ENCODE data around the gene AGMAT.

The AGMAT gene

DNA sequence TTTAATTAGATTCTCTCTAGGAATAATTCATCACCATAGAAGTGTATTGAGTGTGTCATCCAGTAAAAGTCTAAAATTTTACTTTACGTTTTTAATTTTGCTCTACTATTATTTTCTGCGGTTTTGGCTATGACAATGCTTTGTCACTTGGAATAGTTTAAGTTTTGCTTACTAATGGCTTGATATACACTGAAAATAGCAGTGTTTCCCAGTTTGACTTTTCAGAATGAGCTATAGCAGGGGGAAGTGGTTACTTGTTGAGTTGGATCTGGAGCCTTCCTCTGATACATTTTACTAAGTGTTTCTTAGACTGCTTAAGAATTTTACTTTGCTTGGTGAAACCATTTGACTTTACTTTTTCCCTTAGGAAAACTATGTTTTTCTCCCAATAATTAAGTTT lies 53.2 kb downstream of the AGMAT start:
- no peaks in the 10 kb centered on the region for H3K27me3 ChIP-seq (ENCODE audit: insufficient read depth, low read depth, severe bottlenecking)
- H3K27ac ChIP-seq: no peak overlapping the region
- H3K9me3 ChIP-seq (ENCODE audit: severe bottlenecking): no peaks in the 10 kb centered on the region
- H3K4me3 ChIP-seq (ENCODE audit: low read depth, low read length): no peak overlapping the region
- no peak for DNase-seq
- TF ChIP-seq, protein P1, sequence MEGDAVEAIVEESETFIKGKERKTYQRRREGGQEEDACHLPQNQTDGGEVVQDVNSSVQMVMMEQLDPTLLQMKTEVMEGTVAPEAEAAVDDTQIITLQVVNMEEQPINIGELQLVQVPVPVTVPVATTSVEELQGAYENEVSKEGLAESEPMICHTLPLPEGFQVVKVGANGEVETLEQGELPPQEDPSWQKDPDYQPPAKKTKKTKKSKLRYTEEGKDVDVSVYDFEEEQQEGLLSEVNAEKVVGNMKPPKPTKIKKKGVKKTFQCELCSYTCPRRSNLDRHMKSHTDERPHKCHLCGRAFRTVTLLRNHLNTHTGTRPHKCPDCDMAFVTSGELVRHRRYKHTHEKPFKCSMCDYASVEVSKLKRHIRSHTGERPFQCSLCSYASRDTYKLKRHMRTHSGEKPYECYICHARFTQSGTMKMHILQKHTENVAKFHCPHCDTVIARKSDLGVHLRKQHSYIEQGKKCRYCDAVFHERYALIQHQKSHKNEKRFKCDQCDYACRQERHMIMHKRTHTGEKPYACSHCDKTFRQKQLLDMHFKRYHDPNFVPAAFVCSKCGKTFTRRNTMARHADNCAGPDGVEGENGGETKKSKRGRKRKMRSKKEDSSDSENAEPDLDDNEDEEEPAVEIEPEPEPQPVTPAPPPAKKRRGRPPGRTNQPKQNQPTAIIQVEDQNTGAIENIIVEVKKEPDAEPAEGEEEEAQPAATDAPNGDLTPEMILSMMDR (IDR thresholded peaks at IDR 0.05; ENCODE audit: low read depth, low read length): no peak
- H3K36me3 ChIP-seq: peaks cover 30% of the 10 kb centered on the region

DNA sequence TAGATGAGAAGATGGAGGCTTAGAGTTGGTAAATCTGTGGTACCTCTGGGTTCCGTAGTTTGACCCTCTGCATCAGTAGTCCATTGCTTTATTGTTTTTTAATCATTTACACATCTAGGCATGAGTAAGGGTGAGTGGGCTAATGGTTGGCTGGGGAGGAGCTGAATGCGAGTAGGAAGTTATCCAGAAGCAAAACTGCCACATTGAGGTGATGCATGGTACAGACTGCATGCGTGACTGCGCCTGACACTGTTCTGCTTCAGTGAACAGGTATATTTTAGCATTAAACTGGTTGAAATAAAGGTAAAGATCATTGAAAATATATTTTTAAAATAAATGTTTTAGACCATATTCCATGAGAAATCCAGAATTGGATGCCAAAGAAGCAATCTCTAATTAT lies 53.8 kb downstream of the AGMAT start:
- Histone ChIP-seq H3K36me3 (peaks cover 23% of the 10 kb centered on the region), H3K9me3 (ENCODE audit: severe bottlenecking) (no peaks in the 10 kb centered on the region), H3K4me3 (ENCODE audit: low read depth, low read length) (no peak overlapping the region), H3K27me3 (ENCODE audit: insufficient read depth, low read depth, severe bottlenecking) (no peaks in the 10 kb centered on the region), H3K27ac (no peak overlapping the region)
- no peak for DNase-seq
- TF ChIP-seq, protein P1 (IDR thresholded peaks at IDR 0.05; ENCODE audit: low read depth, low read length): no peak

DNA sequence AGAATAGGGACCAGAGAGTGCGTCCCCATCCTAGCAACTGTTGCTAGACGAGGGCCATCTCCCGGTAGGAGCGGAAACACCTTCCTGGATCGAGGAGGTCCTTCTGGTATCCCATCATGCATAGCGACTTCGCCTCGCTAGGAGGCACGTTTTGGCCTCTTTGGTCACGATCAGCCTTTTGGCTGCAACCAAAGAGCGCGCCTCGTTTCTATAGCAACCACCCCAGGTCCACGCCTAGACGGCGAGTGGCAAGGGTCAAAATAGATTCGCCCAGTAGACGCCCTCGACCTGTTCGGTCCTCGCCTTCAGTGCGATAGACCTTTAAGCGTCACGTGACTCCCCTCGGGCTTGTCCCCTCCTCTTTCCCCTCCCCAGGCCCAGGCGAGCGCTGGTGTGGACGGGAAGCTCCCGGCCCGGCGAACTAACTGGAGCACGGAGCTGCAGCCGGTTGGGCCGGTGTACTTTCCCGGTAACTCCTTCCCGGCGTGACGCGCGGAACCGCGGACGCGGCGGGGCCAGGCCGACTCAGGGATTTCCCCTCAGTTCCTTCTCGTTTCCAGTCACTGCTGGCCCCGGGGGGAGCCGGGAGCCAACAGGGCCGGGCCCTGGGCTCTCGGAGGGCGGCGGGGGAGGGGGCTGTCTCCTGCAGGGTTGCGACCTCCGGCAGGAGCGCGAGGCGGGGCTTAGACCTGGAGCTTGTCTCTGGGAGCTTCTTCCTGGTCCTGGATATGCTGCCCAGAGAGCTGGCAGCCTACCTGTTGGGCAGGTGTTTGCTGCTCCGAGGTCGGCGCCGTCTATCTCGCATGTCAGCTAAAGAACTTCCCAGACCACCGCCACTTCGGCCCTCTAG lies 58.1 kb downstream of the AGMAT start, which contains the start of gene DNAJC16:
TSS of gene DNAJC16 (plus strand) at position 359 of the 850 bp plus-strand sequence. CDS start 2,258 bp downstream, outside the sequence.
- peak within 1 kb of the TSS; percentile 93 for H3K4me3 ChIP-seq (ENCODE audit: low read depth, low read length)
- peak; percentile 99 for DNase-seq
- peaks cover 16% of the 10 kb centered on the region for H3K36me3 ChIP-seq
- TF ChIP-seq, protein P1 (IDR thresholded peaks at IDR 0.05; ENCODE audit: low read depth, low read length): peak; percentile 52; the same call in 1 of the 2 replicates
- H3K9me3 ChIP-seq (ENCODE audit: severe bottlenecking): no peaks in the 10 kb centered on the region
- H3K27ac ChIP-seq: peak within 1 kb of the TSS; percentile 88
- no peaks in the 10 kb centered on the region for H3K27me3 ChIP-seq (ENCODE audit: insufficient read depth, low read depth, severe bottlenecking)

DNA sequence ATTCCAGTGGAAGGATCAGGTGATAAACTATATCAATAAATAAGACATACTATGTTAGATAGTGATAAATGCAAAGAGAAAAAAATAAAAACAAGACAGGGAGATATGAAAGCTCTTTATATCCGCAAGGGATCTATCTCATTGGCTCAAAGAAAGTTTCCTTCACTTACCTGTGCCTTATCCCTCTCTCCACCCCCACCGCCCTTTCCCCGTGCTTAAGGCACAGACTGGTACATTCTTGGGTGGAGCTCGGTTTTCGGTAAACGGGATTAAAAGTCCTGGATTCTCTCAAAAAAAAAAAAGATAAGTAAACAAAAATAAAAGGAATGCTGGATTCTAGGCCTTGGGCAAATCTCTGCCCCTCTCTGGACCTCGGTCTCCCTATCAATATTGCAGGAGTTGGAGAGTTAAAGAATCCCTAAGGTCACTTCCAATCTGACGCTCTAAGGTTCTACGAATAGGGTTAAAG lies 58.8 kb downstream of the AGMAT start:
- Histone ChIP-seq H3K4me3 (ENCODE audit: low read depth, low read length) (peak overlapping the region; percentile 93), H3K27ac (peak overlapping the region; percentile 41; the same call in 1 of the 2 replicates)
- TF ChIP-seq, protein P1 (IDR thresholded peaks at IDR 0.05; ENCODE audit: low read depth, low read length): no peak

DNA sequence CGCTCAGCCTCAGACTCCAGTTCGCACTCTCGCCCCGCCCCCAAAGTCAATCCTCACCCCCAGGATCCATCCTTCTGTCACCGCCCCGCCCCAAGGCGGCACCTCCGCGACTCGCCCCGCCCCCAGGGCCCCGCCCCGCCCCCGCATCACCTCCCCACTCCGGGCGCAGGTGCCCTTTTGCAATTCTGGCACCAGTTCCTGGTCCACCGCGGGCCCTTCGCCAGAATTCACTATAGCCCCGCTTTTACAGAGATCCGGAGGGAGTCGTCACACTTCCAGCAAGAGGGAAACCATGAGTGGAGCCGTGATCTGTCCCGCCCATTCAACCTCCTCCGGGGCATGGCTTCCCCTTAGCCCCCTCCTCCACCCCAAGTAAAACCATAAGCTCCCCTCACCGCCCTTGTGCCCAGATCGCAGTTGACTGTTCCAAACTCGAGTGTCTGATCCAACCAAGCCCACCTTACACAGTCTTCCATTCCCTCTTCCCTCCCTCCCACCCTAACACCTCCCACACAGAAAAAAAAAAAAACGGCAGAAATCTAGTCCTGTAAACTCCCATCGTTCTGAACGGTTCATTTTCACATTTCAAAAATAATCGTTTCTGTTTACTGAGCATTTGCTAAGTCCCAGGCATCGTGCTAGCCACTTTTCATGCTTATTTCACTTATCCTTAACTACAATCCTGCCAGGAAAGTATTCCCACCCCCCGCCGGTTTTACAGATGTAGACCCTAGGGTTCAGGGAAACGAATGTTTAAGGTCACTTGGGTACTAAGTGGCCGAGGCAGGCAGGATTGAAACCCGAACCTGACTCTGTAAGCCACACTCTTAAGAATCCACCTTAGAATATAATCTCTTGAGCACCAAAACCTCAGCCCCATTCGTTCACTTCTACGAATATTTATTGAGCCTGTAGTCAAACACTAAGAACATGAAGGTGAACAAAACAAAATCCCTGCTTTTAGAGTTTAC lies 59.5 kb downstream of the AGMAT start:
- DNase-seq: peak; percentile 25
- Histone ChIP-seq H3K9me3 (ENCODE audit: severe bottlenecking) (no peaks in the 10 kb centered on the region), H3K27ac (peak overlapping the region; percentile 52), H3K27me3 (ENCODE audit: insufficient read depth, low read depth, severe bottlenecking) (no peaks in the 10 kb centered on the region), H3K4me3 (ENCODE audit: low read depth, low read length) (peak overlapping the region; percentile 93), H3K36me3 (peaks cover 9% of the 10 kb centered on the region; the same call in 1 of the 2 replicates)
- TF ChIP-seq, protein P1 (IDR thresholded peaks at IDR 0.05; ENCODE audit: low read depth, low read length): no peak

More for the DNA sequence above, 58.8 kb downstream of the AGMAT start:
- H3K9me3 ChIP-seq (ENCODE audit: severe bottlenecking): no peaks in the 10 kb centered on the region
- H3K27me3 ChIP-seq (ENCODE audit: insufficient read depth, low read depth, severe bottlenecking): no peaks in the 10 kb centered on the region
- peaks cover 15% of the 10 kb centered on the region for H3K36me3 ChIP-seq
- DNase-seq: no peak

Data from WERI-Rb-1 (cell line).